Measurements from ENCODE around the gene ZC3H15. TPM values are rescaled to one million over a fixed set of nuclear protein-coding genes. Genes with fewer than 3 reads are reported as not detected.

The ZC3H15 gene
- total RNA-seq, 1 experiment from 2014 or later, result 98.8 TPM

DNA sequence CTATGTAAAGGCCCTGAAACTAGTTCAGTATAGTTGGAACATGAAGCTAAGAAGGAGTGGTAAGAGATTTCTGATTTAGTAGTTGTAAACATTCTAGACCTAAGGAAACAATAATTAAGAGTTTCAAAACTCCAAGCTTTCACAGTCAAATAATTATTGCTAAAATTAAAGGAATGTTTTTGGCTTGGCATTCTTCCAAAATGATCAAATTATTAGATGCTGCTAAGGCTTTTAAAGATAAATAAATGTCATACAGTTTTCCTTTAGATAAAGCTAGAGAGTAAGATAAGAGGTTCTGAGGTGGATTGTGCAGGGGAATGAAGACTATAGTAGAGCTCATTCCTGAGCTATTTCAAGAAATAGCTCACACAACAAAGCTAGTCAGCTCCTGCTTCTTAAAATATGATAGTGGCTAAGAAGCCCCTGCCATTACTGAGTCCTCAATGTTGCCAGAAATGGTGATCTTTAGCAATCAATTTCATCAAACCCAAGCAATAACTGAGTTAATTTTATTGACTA lies 45.3 kb downstream of the ZC3H15 start:
- TF ChIP-seq, protein P1, sequence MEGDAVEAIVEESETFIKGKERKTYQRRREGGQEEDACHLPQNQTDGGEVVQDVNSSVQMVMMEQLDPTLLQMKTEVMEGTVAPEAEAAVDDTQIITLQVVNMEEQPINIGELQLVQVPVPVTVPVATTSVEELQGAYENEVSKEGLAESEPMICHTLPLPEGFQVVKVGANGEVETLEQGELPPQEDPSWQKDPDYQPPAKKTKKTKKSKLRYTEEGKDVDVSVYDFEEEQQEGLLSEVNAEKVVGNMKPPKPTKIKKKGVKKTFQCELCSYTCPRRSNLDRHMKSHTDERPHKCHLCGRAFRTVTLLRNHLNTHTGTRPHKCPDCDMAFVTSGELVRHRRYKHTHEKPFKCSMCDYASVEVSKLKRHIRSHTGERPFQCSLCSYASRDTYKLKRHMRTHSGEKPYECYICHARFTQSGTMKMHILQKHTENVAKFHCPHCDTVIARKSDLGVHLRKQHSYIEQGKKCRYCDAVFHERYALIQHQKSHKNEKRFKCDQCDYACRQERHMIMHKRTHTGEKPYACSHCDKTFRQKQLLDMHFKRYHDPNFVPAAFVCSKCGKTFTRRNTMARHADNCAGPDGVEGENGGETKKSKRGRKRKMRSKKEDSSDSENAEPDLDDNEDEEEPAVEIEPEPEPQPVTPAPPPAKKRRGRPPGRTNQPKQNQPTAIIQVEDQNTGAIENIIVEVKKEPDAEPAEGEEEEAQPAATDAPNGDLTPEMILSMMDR (IDR thresholded peaks at IDR 0.05; ENCODE audit: unreplicated experiment), result no peak
- DNase-seq (ENCODE audit: unreplicated experiment), result no peak
- H3K27me3 Mint-ChIP-seq (ENCODE audit: insufficient read depth, unreplicated experiment), result no peaks in the 10 kb centered on the region
- BruUV-seq (replicated peaks), result no TSS peak
- no peaks in the 10 kb centered on the region for H3K36me3 Mint-ChIP-seq (ENCODE audit: insufficient read depth, unreplicated experiment)
- no peaks in the 10 kb centered on the region for H3K9me3 Mint-ChIP-seq (ENCODE audit: unreplicated experiment)
- ChIA-PET CTCF (interaction anchor here (0.6 to 1.2 kb wide), 8 partner anchors 10 to 312 kb away, joined by 3 to 4 read pairs (median 4); no protein-coding TSS in a partner anchor), POLR2A (interaction anchor here (0.5 to 3.0 kb wide), 5 partner anchors 12 to 58 kb away, joined by 3 to 10 read pairs (median 4); partner anchors contain the start of genes ITGAV and ZC3H15)
- H3K4me1 Mint-ChIP-seq (ENCODE audit: insufficient read depth, unreplicated experiment), result no peaks in the 10 kb centered on the region
- H3K4me3 Mint-ChIP-seq (ENCODE audit: unreplicated experiment), result no peak overlapping the region
- H3K27ac Mint-ChIP-seq (ENCODE audit: low read depth, unreplicated experiment), result no peak overlapping the region
- intact Hi-C loops (cut with micrococcal nuclease), result no loop called here

DNA sequence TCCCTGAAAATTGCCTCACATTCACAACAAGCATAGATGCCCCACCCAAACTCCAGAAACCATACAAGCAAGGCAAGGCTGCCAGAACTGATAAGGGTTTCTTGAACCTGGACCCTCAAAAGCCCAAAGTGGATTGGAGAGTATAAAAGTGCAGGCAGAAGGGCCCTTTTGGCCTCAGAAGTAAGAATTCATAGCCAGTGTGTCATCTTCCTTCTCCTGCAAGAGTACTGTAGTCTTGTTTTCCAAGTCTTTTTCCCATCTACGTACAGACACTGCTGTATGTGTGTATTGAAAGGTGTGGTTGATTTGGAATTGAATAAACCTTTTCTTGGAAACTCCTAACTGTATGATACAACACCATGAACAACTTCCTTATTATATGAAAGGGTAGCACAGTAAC lies 46.8 kb downstream of the ZC3H15 start:
- POLR2A ChIA-PET, result interaction anchor here (0.6 to 3.0 kb wide), 2 partner anchors 14 to 31 kb away, joined by 3 to 10 read pairs; no protein-coding TSS in a partner anchor
- Mint-ChIP-seq H3K36me3 (ENCODE audit: insufficient read depth, unreplicated experiment) (no peaks in the 10 kb centered on the region), H3K4me1 (ENCODE audit: insufficient read depth, unreplicated experiment) (no peaks in the 10 kb centered on the region), H3K4me3 (ENCODE audit: unreplicated experiment) (no peak overlapping the region), H3K9me3 (ENCODE audit: unreplicated experiment) (no peaks in the 10 kb centered on the region), H3K27ac (ENCODE audit: low read depth, unreplicated experiment) (no peak overlapping the region), H3K27me3 (ENCODE audit: insufficient read depth, unreplicated experiment) (no peaks in the 10 kb centered on the region)
- TF ChIP-seq, protein P1 (IDR thresholded peaks at IDR 0.05; ENCODE audit: unreplicated experiment), result no peak
- no TSS peak for BruUV-seq (replicated peaks)
- intact Hi-C loops (cut with micrococcal nuclease), result no loop called here
- CTCF ChIA-PET, result no interaction called here
- no peak for DNase-seq (ENCODE audit: unreplicated experiment)

DNA sequence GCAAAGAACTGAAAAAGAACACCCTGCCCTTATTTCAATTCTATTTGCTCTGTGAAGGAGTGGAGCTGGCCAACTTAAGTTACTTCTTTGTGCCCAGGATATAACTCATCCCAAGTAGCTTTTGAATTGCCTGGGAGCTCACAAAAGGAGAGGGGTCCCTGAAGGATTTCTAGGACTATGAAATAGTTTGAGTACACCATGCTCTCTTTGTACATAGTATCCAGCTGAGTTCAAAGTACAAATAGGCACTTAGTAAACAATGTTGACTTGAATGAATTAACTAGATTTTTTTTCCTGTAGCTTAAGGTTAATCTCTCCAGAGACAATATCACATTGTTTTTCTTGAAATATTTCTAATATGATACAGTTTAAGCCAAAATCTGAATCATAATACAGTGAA lies 47.7 kb downstream of the ZC3H15 start:
- no peaks in the 10 kb centered on the region for H3K9me3 Mint-ChIP-seq (ENCODE audit: unreplicated experiment)
- DNase-seq (ENCODE audit: unreplicated experiment), result no peak
- H3K27ac Mint-ChIP-seq (ENCODE audit: low read depth, unreplicated experiment), result no peak overlapping the region
- ChIA-PET POLR2A (interaction anchor here (0.6 to 0.7 kb wide), 2 partner anchors 10 to 32 kb away, joined by 3 read pairs; no protein-coding TSS in a partner anchor), CTCF (interaction anchor here (0.9 to 1.0 kb wide), 2 partner anchors 12 to 108 kb away, joined by 3 to 4 read pairs; no protein-coding TSS in a partner anchor)
- TF ChIP-seq, protein P1 (IDR thresholded peaks at IDR 0.05; ENCODE audit: unreplicated experiment), result no peak
- intact Hi-C loops (cut with micrococcal nuclease), result no loop called here
- H3K27me3 Mint-ChIP-seq (ENCODE audit: insufficient read depth, unreplicated experiment), result no peaks in the 10 kb centered on the region
- no peak overlapping the region for H3K4me3 Mint-ChIP-seq (ENCODE audit: unreplicated experiment)
- H3K36me3 Mint-ChIP-seq (ENCODE audit: insufficient read depth, unreplicated experiment), result no peaks in the 10 kb centered on the region
- BruUV-seq (replicated peaks), result no TSS peak
- H3K4me1 Mint-ChIP-seq (ENCODE audit: insufficient read depth, unreplicated experiment), result no peaks in the 10 kb centered on the region

DNA sequence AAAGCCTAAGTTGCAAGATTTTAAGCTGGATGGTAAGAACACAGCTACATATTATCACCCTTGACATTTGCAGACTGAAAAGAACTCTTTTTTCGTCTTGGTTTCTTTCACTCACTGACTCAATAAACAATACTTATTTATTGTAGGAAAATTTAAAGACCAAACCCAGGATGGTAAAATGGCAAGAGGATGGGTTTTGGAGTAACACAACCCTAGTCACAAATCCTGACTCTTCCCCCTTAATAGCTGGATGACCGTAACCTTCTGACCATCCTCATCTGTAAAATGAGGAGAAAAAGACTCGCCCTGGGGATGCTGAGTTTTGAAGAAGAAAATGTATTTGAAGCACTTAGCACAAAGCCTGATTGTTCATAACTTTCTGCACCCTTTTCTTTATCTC lies 48.3 kb downstream of the ZC3H15 start:
- ChIA-PET POLR2A (no interaction called here), CTCF (interaction anchor here (0.9 kb wide), 1 partner anchor 12 kb away, joined by 3 read pairs; no protein-coding TSS in a partner anchor)
- Mint-ChIP-seq H3K9me3 (ENCODE audit: unreplicated experiment) (no peaks in the 10 kb centered on the region), H3K4me1 (ENCODE audit: insufficient read depth, unreplicated experiment) (no peaks in the 10 kb centered on the region), H3K27ac (ENCODE audit: low read depth, unreplicated experiment) (no peak overlapping the region), H3K27me3 (ENCODE audit: insufficient read depth, unreplicated experiment) (no peaks in the 10 kb centered on the region), H3K36me3 (ENCODE audit: insufficient read depth, unreplicated experiment) (no peaks in the 10 kb centered on the region), H3K4me3 (ENCODE audit: unreplicated experiment) (no peak overlapping the region)
- intact Hi-C loops (cut with micrococcal nuclease), result no loop called here
- no peak for DNase-seq (ENCODE audit: unreplicated experiment)
- no TSS peak for BruUV-seq (replicated peaks)
- TF ChIP-seq, protein P1 (IDR thresholded peaks at IDR 0.05; ENCODE audit: unreplicated experiment), result no peak

All from MCF 10A (cell line).